ENCODE results near the gene ANGPTL2. TPM values are rescaled to one million over a fixed set of nuclear protein-coding genes. Genes with fewer than 3 reads are reported as not detected.
"Not testable (repeated sequence)": the region's sequence is repeated elsewhere in the genome, so short reads cannot be mapped to it uniquely, and the experiment has no call there.

The ANGPTL2 gene
- polyA plus RNA-seq (2012; ENCODE audit: missing spikeins): 0.11 TPM

- no peak for TF ChIP-seq POLR2AphosphoS5 (IDR thresholded peaks at IDR 0.05; ENCODE audit: low read depth, low read length)
- no peak for TF ChIP-seq POLR2A (IDR thresholded peaks at IDR 0.05; ENCODE audit: low read depth, low read length)
- TF ChIP-seq TAF1 (IDR thresholded peaks at IDR 0.05; ENCODE audit: borderline replicate concordance, low read depth, low read length): no peak
- FAIRE-seq (no peak), DNase-seq (ENCODE audit: insufficient read length) (no peak)
Observed at GRCh38 chr9:127122176-127123063, at the start of gene ANGPTL2. TSS of gene ANGPTL2 (minus strand) at chr9:127122635. CDS start at chr9:127108731, 13,904 bp downstream.

DNA sequence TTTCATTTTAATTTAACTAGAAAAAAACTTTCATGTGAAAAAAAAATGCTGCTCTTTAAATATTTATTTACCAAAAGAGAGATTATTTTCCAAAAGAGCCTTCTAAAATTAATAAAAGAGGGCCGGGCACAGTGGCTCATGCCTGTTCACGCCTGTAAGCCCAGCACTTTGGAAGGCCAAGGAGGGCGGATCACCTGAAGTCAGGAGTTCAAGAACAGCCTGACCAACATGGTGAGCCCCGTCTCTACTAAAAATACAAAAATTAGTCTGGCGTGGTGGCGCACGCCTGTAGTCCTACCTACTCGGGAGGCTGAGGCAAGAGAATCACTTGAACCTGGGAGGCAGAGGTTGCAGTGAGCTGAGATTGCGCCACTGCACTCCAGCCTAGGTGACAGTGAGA, 48.9 kb upstream of the ANGPTL2 start:
- not testable (repeated sequence) for DNase-seq (ENCODE audit: insufficient read length); FAIRE-seq

GRCh38 chr9:127170652-127171051, 48.2 kb upstream of the ANGPTL2 start:
- TF ChIP-seq POLR2AphosphoS5 (IDR thresholded peaks at IDR 0.05; ENCODE audit: low read depth, low read length) (no peak), POLR2A (IDR thresholded peaks at IDR 0.05; ENCODE audit: low read depth, low read length) (no peak), TAF1 (IDR thresholded peaks at IDR 0.05; ENCODE audit: borderline replicate concordance, low read depth, low read length) (no peak)
- DNase-seq (ENCODE audit: insufficient read length) (no peak), FAIRE-seq (no peak)

DNA sequence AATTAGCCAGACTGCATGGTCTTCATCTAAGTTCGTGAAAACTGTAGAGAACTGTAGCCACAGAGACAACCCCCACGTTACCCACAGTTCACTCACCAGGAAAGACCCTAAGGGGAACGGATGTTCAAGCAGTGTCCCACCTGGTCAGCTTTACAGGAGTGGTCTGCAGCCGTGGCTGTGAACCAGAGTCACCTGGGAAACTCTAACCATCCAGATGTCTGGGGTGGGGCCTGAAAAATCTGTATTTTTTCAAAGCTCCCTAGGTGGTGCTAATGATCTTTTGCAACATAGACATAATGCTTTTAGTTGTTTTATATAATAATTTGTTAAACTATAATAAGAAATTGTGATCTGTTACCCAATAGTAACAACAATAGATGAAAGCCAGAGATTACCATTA, 47.7 kb upstream of the ANGPTL2 start:
- no peak for DNase-seq (ENCODE audit: insufficient read length)
- FAIRE-seq: no peak
- TF ChIP-seq TAF1 (IDR thresholded peaks at IDR 0.05; ENCODE audit: borderline replicate concordance, low read depth, low read length) (no peak), POLR2AphosphoS5 (IDR thresholded peaks at IDR 0.05; ENCODE audit: low read depth, low read length) (no peak), POLR2A (IDR thresholded peaks at IDR 0.05; ENCODE audit: low read depth, low read length) (no peak)

DNA sequence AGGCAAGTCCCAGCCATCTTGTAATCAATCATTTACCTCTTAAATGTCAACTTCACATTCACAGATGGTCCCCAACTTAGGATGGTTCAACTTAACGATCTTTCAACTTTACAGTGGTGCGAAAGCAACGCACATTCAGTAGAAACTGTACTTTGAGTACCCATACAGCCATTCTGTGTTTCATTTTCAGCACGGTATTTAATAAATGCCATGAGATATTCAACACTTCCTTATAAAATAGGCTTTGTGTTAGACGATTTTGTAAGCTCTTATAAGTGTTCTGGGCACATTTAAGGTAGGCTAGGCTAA, 47.1 kb upstream of the ANGPTL2 start:
- FAIRE-seq: no peak
- TF ChIP-seq POLR2A (IDR thresholded peaks at IDR 0.05; ENCODE audit: low read depth, low read length) (no peak), TAF1 (IDR thresholded peaks at IDR 0.05; ENCODE audit: borderline replicate concordance, low read depth, low read length) (no peak), POLR2AphosphoS5 (IDR thresholded peaks at IDR 0.05; ENCODE audit: low read depth, low read length) (no peak)
- no peak for DNase-seq (ENCODE audit: insufficient read length)

DNA sequence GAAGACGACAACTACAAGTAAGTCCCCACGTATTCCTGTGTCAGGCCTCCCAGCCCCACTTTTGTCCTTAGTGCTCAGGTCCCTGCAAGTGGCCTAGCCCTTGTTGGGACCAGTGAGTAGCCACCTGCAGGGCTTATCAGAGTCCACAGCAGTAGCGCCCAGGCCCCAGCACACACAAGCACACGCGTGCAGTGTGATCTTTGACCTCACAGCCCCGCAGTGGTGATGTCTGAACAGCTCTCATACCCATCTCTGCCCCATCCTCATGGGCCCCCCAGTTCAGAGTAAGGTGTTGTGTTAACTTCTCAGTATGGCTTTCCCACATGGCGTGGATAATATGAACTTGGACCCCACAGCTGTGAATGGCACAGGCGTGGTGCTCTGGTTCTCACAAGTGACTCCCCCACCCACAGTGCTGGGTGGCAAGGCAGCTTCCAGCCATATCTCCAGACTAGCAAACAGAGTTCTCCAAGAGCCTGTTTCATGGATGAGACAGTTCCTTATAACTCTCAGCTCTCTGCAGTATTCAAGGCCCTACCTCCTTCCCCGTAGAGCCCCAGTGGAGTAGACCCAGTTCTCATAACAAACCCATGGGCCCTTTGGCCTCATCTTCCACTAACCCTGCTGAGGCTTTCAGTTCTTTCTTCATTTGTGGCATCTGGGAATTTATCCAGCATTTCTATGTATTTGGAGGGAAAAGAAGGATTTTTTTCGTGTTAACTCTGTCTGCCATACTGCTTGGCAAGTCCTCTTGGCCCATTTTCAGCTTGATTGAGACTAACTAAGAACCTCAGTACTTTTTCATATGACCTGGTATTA, 46.5 kb upstream of the ANGPTL2 start:
- TF ChIP-seq POLR2A (IDR thresholded peaks at IDR 0.05; ENCODE audit: low read depth, low read length) (no peak), POLR2AphosphoS5 (IDR thresholded peaks at IDR 0.05; ENCODE audit: low read depth, low read length) (no peak), TAF1 (IDR thresholded peaks at IDR 0.05; ENCODE audit: borderline replicate concordance, low read depth, low read length) (no peak)
- no peak for FAIRE-seq
- DNase-seq (ENCODE audit: insufficient read length): no peak

GRCh38 chr9:127167560-127168326, 45.3 kb upstream of the ANGPTL2 start:
- TF ChIP-seq TAF1 (IDR thresholded peaks at IDR 0.05; ENCODE audit: borderline replicate concordance, low read depth, low read length) (no peak), POLR2A (IDR thresholded peaks at IDR 0.05; ENCODE audit: low read depth, low read length) (no peak), POLR2AphosphoS5 (IDR thresholded peaks at IDR 0.05; ENCODE audit: low read depth, low read length) (no peak)
- DNase-seq (ENCODE audit: insufficient read length) (no peak), FAIRE-seq (peak; percentile 42)

DNA sequence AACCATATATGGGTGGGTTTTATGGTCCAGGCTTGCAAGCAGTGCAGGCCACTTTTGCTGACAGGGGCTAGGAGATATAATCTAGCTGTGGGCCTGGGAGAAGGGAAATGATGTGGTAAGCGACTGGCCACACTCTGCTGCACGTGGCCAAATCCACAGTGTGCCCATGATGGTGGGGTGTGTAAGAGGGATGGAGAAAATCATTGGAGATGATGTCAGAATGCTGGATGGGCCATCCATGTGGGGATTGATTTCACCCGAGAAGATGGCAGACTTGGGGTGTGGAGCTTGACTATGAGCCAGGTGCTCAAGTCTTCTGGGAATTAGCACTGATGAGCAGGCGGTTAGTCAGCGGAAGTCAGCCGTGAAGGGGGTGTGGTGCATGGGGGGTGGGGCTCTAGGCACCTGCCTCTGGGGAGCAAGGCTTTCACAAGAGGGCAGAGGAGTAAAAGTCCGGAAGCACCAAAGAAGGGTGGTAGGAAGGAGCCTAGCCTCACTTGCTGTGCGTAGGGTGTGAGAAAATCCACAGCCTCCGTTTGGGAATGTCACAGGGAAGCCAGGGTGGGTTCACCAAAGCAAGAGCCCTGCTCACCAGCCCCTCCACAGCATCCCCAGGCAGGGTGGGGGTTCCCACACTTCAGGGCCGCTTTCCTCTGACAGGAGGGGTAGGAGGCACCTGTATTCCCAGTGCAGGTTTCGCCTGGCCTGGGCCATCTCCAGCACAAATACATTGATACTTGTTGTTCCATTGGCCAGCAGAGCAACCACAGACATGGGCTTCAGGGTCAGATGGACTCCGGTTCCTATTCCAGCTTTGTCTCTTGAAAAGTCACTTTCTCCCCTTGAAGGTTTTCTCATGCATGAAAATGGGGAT, 44.5 kb upstream of the ANGPTL2 start:
- FAIRE-seq: peak; percentile 76
- peak; percentile 57 for DNase-seq (ENCODE audit: insufficient read length)
- TF ChIP-seq POLR2AphosphoS5 (IDR thresholded peaks at IDR 0.05; ENCODE audit: low read depth, low read length): peak; percentile 43; the same call in 1 of the 2 replicates
- TF ChIP-seq TAF1 (IDR thresholded peaks at IDR 0.05; ENCODE audit: borderline replicate concordance, low read depth, low read length): no peak
- peak; percentile 28; the same call in 1 of the 2 replicates for TF ChIP-seq POLR2A (IDR thresholded peaks at IDR 0.05; ENCODE audit: low read depth, low read length)

DNA sequence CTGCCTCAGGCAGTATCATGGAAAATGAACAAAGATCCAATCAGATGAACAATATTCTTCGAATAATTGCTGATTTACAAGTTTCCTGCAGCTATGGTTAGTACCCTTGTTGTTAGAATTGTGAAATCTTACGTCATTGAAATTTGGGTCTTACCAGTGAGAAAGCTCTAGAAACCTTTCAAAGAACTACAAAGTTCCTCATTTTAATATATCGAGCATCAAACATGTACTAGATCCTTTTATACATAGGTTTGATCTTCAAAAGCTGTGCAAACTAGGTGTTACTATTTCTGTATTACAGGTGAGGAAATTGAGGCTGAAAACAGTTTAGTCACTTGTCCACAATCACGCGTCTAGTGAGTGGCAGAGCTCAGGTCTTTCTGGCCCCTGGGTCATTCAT, 43.7 kb upstream of the ANGPTL2 start:
- TF ChIP-seq POLR2AphosphoS5 (IDR thresholded peaks at IDR 0.05; ENCODE audit: low read depth, low read length) (no peak), POLR2A (IDR thresholded peaks at IDR 0.05; ENCODE audit: low read depth, low read length) (no peak), TAF1 (IDR thresholded peaks at IDR 0.05; ENCODE audit: borderline replicate concordance, low read depth, low read length) (no peak)
- DNase-seq (ENCODE audit: insufficient read length): no peak
- FAIRE-seq: no peak

DNA sequence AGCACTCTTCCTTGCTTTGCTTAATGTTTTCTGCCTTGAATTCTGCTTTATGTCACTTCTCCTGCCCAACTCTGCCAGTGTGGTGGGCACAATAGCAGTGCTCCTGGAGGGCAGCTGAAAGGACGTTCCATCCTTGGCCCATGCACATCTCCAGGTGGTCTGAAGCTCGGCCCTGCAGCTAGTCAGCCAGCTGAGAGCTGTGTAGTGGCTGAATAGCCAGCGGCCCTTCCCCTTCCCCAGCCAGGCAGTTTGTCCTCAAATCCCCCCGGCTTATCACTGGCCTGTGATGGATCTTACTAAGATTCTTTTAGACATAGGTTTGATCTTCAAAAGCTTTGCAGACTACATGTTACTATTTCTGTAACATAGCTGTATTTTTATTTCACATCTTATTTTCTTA, 42.7 kb upstream of the ANGPTL2 start:
- DNase-seq (ENCODE audit: insufficient read length) (no peak), FAIRE-seq (no peak)
- TF ChIP-seq POLR2AphosphoS5 (IDR thresholded peaks at IDR 0.05; ENCODE audit: low read depth, low read length) (no peak), TAF1 (IDR thresholded peaks at IDR 0.05; ENCODE audit: borderline replicate concordance, low read depth, low read length) (no peak), POLR2A (IDR thresholded peaks at IDR 0.05; ENCODE audit: low read depth, low read length) (no peak)

Data from GM12892 (cell line).